OCI-LY1 (cell line): ENCODE results near the gene RTBDN.

ENCODE experiments used
- H2AFZ ChIP-seq: fragments of 200-600 bp; sonication (generic), shearing (Covaris generic); 2 replicates; pipeline ENCODE4 v1.6.0; 2014; ENCODE audit warnings: antibody characterized with exemption, mild to moderate bottlenecking, low read length
- H3F3A ChIP-seq: fragments of 200-600 bp; sonication (generic), shearing (Covaris generic); 2 replicates; pipeline ENCODE4 v1.6.0; 2014; ENCODE audit warnings: mild to moderate bottlenecking, antibody characterized with exemption, low read length, moderate library complexity; ENCODE audit not compliant: insufficient read depth
- H3K27ac ChIP-seq: fragments of 200-600 bp; sonication (generic); 2 replicates; pipeline ENCODE4 v1.5.1; 2014; ENCODE audit warnings: low read length, mixed run types, mild to moderate bottlenecking, low read depth; ENCODE audit not compliant: poor library complexity, severe bottlenecking
- H3K27me3 ChIP-seq: fragments of 200-600 bp; sonication (generic); 2 replicates; pipeline ENCODE4 v1.6.0; 2014; ENCODE audit warnings: antibody characterized with exemption, mild to moderate bottlenecking, low read length, moderate library complexity; ENCODE audit not compliant: insufficient read depth
- H3K36me3 ChIP-seq: fragments of 200-600 bp; sonication (generic); 2 replicates; pipeline ENCODE4 v1.6.1; 2014; ENCODE audit warnings: mild to moderate bottlenecking, antibody characterized with exemption, low read length, moderate library complexity, mixed read lengths; ENCODE audit not compliant: insufficient read depth
- H3K4me1 ChIP-seq: fragments of 200-600 bp; sonication (generic); 2 replicates; pipeline ENCODE4 v1.5.1; 2014; ENCODE audit warnings: mild to moderate bottlenecking, low read length, moderate library complexity; ENCODE audit not compliant: insufficient read depth, severe bottlenecking
- H3K4me2 ChIP-seq: fragments of 200-600 bp; sonication (generic), shearing (Covaris generic); 2 replicates; pipeline ENCODE4 v1.6.1; 2014; ENCODE audit warnings: low read length
- H3K4me3 ChIP-seq: fragments of 200-600 bp; sonication (generic); 2 replicates; pipeline ENCODE4 v1.5.1; 2014; ENCODE audit warnings: low read length, low read depth, mild to moderate bottlenecking, mixed read lengths; ENCODE audit not compliant: poor library complexity, severe bottlenecking
- H3K79me2 ChIP-seq: fragments of 200-600 bp; shearing (Covaris generic); 2 replicates; pipeline ENCODE4 v1.6.1; 2016; ENCODE audit warnings: mixed run types, low read length, mixed read lengths; ENCODE audit not compliant: insufficient read depth
- H3K9ac ChIP-seq: fragments of 200-600 bp; sonication (generic), shearing (Covaris generic); 2 replicates; pipeline ENCODE4 v1.6.1; 2014; ENCODE audit warnings: mild to moderate bottlenecking, low read length, mixed read lengths
- H3K9me2 ChIP-seq: fragments of 200-600 bp; sonication (generic), shearing (Covaris generic); 2 replicates; pipeline ENCODE4 v1.6.1; 2014; ENCODE audit warnings: low read depth, mild to moderate bottlenecking, low read length, mixed read lengths
- H3K9me3 ChIP-seq: fragments of 200-600 bp; shearing (Covaris generic); 2 replicates; pipeline ENCODE4 v1.6.1; 2014; ENCODE audit warnings: low read length, mixed read lengths
- H4K20me1 ChIP-seq: fragments of 200-600 bp; sonication (generic), shearing (Covaris generic); 2 replicates; pipeline ENCODE4 v1.6.0; 2016; ENCODE audit warnings: mild to moderate bottlenecking, low read length; ENCODE audit not compliant: insufficient read depth
- EZH2 ChIP-seq: fragments of 200-600 bp; sonication (generic), shearing (Covaris generic); IDR thresholded peaks from 2 replicates; pipeline ENCODE4 v1.8.0; 2017; ENCODE audit warnings: borderline replicate concordance, mixed run types, mild to moderate bottlenecking, antibody characterized with exemption, low read length, moderate library complexity, mixed read lengths
- TF ChIP-seq, protein P1 (sequence below): fragments of 200-600 bp; sonication (generic), shearing (Covaris generic); IDR thresholded peaks from 2 replicates; pipeline ENCODE4 v1.5.1; 2017; ENCODE audit warnings: mild to moderate bottlenecking, antibody characterized with exemption, low read length, moderate library complexity, mixed read lengths

The RTBDN gene

DNA sequence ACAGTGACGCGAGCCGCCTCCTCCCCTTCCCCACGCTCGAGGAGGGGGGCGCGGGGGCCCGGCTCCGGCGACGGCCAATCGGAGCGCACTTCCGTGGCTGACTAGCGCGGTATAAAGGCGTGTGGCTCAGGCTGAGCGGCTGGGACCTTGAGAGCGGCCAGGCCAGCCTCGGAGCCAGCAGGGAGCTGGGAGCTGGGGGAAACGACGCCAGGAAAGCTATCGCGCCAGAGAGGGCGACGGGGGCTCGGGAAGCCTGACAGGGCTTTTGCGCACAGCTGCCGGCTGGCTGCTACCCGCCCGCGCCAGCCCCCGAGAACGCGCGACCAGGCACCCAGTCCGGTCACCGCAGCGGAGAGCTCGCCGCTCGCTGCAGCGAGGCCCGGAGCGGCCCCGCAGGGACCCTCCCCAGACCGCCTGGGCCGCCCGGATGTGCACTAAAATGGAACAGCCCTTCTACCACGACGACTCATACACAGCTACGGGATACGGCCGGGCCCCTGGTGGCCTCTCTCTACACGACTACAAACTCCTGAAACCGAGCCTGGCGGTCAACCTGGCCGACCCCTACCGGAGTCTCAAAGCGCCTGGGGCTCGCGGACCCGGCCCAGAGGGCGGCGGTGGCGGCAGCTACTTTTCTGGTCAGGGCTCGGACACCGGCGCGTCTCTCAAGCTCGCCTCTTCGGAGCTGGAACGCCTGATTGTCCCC lies 42.9 kb downstream of the RTBDN start, which contains the start of gene JUNB:
Gene JUNB (plus strand): TSS at position 142 of the 706 bp plus-strand sequence. CDS start 286 bp downstream, at position 428.
- no peaks in the 10 kb centered on the region for H3K27me3 ChIP-seq
- H3K4me2 ChIP-seq, result peak within 1 kb of the TSS; percentile 77
- no peaks in the 10 kb centered on the region for H3K9me2 ChIP-seq
- H2AFZ ChIP-seq, result no peak within 1 kb of the TSS
- no peaks in the 10 kb centered on the region for H3K79me2 ChIP-seq
- no peaks in the 10 kb centered on the region for H4K20me1 ChIP-seq
- TF ChIP-seq, protein P1, sequence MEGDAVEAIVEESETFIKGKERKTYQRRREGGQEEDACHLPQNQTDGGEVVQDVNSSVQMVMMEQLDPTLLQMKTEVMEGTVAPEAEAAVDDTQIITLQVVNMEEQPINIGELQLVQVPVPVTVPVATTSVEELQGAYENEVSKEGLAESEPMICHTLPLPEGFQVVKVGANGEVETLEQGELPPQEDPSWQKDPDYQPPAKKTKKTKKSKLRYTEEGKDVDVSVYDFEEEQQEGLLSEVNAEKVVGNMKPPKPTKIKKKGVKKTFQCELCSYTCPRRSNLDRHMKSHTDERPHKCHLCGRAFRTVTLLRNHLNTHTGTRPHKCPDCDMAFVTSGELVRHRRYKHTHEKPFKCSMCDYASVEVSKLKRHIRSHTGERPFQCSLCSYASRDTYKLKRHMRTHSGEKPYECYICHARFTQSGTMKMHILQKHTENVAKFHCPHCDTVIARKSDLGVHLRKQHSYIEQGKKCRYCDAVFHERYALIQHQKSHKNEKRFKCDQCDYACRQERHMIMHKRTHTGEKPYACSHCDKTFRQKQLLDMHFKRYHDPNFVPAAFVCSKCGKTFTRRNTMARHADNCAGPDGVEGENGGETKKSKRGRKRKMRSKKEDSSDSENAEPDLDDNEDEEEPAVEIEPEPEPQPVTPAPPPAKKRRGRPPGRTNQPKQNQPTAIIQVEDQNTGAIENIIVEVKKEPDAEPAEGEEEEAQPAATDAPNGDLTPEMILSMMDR, result no peak
- no peak for TF ChIP-seq EZH2
- H3K36me3 ChIP-seq, result no peaks in the 10 kb centered on the region
- no peaks in the 10 kb centered on the region for H3K9me3 ChIP-seq
- H3F3A ChIP-seq, result no peaks in the 10 kb centered on the region
- peak within 1 kb of the TSS; percentile 87 for H3K27ac ChIP-seq
- H3K9ac ChIP-seq, result peak within 1 kb of the TSS; percentile 77
- peak within 1 kb of the TSS; percentile 76 for H3K4me3 ChIP-seq
- H3K4me1 ChIP-seq, result peaks cover 47% of the 10 kb centered on the region

DNA sequence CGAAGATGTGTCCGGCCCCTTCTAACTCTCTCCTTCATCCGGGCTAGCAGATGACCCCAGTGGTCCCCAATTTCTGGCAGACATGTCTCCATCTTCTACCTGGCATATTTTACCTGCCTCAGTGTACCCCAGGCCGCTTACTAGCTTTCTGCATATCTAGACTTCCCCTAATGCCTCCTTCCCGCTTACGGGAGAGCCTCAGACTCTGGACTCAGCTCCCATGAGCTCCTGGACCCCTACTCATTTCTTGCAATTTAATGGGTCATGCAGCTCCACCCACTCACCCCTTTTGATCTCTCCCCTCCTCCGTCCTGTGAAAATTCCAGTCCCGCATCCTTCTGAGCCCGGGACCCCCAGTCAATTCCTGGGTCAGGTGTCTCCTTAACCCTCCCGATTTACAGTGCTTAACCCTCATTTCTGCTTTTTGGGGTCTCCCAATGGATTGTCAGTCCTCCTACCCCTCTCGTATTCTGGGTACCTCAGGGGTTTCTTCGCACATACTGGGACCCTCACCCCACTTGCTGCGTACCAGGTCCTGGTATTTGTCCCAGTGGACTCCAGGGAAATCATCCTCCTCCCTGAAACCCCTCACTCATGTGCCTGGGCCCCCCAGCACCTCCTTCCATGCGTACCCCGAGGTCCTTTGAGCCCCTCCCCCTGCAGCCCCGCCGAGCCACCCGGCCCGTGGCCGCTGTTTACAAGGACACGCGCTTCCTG lies 43.6 kb downstream of the RTBDN start:
- Histone ChIP-seq H4K20me1 (no peaks in the 10 kb centered on the region), H3K27me3 (no peaks in the 10 kb centered on the region), H3K9me2 (no peaks in the 10 kb centered on the region), H3K79me2 (no peaks in the 10 kb centered on the region), H3K27ac (peak overlapping the region; percentile 58), H3K4me2 (peak overlapping the region; percentile 77), H3F3A (no peaks in the 10 kb centered on the region), H3K4me1 (peaks cover 47% of the 10 kb centered on the region), H3K36me3 (no peaks in the 10 kb centered on the region), H3K4me3 (peak overlapping the region; percentile 76), H3K9ac (peak overlapping the region; percentile 58), H3K9me3 (no peaks in the 10 kb centered on the region), H2AFZ (no peak overlapping the region)
- no peak for TF ChIP-seq EZH2
- TF ChIP-seq, protein P1, result no peak

DNA sequence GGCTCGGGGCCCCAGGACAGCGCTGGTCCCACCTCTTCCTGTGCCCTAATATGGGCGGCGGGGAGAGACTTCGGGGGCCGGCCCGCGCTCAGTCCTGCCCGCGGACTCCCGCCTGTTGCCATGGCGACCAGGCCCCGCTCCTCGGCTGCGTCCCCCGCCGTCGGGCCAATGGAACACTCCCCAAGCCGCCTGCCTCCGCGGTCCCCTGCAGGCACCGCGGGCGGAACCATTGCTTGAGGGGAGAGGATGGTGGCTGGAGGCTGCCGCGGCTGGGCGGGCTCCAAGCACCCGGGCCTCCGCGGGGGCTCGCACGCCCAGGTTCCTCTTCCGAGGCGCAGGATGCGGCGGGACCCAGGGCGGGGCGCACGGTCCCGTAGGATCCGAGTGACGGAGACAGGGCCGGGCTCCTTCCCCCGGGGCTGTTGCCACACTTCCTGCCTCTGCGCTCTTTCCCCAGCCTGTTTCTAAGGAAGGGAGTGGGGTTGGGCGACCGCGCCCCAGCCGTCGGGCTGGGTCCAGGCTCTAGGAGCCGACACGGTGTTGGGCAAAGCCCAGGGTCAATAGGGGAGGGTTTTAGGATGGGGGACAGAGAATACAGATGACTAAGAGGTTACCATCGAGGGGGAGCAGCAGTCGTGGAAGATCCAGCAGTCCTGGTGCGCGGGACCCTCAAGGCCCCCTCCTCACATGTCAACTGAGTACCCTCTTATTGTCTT lies 44.3 kb downstream of the RTBDN start:
- H3K36me3 ChIP-seq, result no peaks in the 10 kb centered on the region
- H3K27ac ChIP-seq, result peak overlapping the region; percentile 58
- no peak overlapping the region for H2AFZ ChIP-seq
- H3K4me2 ChIP-seq, result peak overlapping the region; percentile 77
- no peaks in the 10 kb centered on the region for H3F3A ChIP-seq
- no peaks in the 10 kb centered on the region for H3K27me3 ChIP-seq
- H3K9ac ChIP-seq, result peak overlapping the region; percentile 58
- H3K79me2 ChIP-seq, result no peaks in the 10 kb centered on the region
- no peak for TF ChIP-seq EZH2
- TF ChIP-seq, protein P1, result no peak
- no peaks in the 10 kb centered on the region for H3K9me3 ChIP-seq
- H4K20me1 ChIP-seq, result no peaks in the 10 kb centered on the region
- no peaks in the 10 kb centered on the region for H3K9me2 ChIP-seq
- peak overlapping the region; percentile 76 for H3K4me3 ChIP-seq
- peaks cover 53% of the 10 kb centered on the region for H3K4me1 ChIP-seq
